ENCODE results near the gene HBA2. TPM values are rescaled to one million over a fixed set of nuclear protein-coding genes. Genes with fewer than 3 reads are reported as not detected.

The HBA2 gene
- total and polyA plus RNA-seq, 9 of the 15 experiments (the other 6 are each of a cell fraction or from before 2014, with no cell fraction given), result 40.4 to 853 (median 286) TPM

DNA sequence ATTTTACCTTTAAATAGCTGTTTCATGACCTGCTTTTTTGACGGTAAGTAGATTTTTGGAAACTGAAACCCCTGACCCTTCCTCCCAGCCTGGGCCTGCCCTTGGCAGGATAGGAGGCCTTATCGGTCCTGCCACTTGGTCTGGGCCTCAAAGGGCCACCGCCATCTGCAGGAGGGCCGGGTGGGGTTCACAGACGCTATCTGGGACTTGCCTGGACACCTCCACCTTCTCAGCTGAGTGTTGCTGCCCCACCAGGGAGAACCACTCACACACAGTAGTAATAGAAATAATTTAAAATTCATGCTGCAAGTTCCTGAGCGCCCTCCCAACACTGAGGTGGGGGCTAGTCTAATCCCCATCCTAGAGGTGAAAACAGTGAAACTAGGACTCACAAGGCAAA lies 29.6 kb upstream of the HBA2 start (continued):
- TF ChIP-seq EWSR1 (IDR thresholded peaks at IDR 0.05; ENCODE audit: borderline replicate concordance, low read depth, partially characterized antibody), result no peak
- no peak for TF ChIP-seq ZFP30 (CRISPR knock-in tag; IDR thresholded peaks at IDR 0.05; ENCODE audit: borderline replicate concordance)
- TF ChIP-seq SP2 (IDR thresholded peaks at IDR 0.05; ENCODE audit: extremely low read depth, low read depth, low read length, poor library complexity, severe bottlenecking), result no peak
- no peak for TF ChIP-seq CHD4 (IDR thresholded peaks at IDR 0.05; ENCODE audit: insufficient read depth, insufficient replicate concordance, low read depth, low read length, poor library complexity, severe bottlenecking)
- TF ChIP-seq RAD21 (CRISPR knock-in tag; conservative IDR thresholded peaks at IDR 0.05 in 1 of 2, IDR thresholded peaks at IDR 0.05 in 1 of 2), result peak; percentile 16 to 47; a peak in 2 of 4 replicates
- TF ChIP-seq, protein P1, sequence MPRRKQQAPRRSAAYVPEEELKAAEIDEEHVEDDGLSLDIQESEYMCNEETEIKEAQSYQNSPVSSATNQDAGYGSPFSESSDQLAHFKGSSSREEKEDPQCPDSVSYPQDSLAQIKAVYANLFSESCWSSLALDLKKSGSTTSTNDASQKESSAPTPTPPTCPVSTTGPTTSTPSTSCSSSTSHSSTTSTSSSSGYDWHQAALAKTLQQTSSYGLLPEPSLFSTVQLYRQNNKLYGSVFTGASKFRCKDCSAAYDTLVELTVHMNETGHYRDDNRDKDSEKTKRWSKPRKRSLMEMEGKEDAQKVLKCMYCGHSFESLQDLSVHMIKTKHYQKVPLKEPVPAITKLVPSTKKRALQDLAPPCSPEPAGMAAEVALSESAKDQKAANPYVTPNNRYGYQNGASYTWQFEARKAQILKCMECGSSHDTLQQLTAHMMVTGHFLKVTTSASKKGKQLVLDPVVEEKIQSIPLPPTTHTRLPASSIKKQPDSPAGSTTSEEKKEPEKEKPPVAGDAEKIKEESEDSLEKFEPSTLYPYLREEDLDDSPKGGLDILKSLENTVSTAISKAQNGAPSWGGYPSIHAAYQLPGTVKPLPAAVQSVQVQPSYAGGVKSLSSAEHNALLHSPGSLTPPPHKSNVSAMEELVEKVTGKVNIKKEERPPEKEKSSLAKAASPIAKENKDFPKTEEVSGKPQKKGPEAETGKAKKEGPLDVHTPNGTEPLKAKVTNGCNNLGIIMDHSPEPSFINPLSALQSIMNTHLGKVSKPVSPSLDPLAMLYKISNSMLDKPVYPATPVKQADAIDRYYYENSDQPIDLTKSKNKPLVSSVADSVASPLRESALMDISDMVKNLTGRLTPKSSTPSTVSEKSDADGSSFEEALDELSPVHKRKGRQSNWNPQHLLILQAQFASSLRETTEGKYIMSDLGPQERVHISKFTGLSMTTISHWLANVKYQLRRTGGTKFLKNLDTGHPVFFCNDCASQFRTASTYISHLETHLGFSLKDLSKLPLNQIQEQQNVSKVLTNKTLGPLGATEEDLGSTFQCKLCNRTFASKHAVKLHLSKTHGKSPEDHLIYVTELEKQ (CRISPR knock-in tag; IDR thresholded peaks at IDR 0.05), result no peak
- 0 out of 2 replicates have a peak, but pooled peaks have one; percentile 43 for TF ChIP-seq ZNF644 (tag; IDR thresholded peaks at IDR 0.05; ENCODE audit: low read depth)
- TF ChIP-seq, protein P2, sequence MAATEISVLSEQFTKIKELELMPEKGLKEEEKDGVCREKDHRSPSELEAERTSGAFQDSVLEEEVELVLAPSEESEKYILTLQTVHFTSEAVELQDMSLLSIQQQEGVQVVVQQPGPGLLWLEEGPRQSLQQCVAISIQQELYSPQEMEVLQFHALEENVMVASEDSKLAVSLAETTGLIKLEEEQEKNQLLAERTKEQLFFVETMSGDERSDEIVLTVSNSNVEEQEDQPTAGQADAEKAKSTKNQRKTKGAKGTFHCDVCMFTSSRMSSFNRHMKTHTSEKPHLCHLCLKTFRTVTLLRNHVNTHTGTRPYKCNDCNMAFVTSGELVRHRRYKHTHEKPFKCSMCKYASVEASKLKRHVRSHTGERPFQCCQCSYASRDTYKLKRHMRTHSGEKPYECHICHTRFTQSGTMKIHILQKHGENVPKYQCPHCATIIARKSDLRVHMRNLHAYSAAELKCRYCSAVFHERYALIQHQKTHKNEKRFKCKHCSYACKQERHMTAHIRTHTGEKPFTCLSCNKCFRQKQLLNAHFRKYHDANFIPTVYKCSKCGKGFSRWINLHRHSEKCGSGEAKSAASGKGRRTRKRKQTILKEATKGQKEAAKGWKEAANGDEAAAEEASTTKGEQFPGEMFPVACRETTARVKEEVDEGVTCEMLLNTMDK (IDR thresholded peaks at IDR 0.05; ENCODE audit: borderline replicate concordance, insufficient read depth, low read depth, low read length, poor library complexity, severe bottlenecking), result no peak
- peak; percentile 41; the same call in 1 of the 2 replicates for TF ChIP-seq NCOA1 (IDR thresholded peaks at IDR 0.05; ENCODE audit: low read depth)
- TF ChIP-seq, protein P3, sequence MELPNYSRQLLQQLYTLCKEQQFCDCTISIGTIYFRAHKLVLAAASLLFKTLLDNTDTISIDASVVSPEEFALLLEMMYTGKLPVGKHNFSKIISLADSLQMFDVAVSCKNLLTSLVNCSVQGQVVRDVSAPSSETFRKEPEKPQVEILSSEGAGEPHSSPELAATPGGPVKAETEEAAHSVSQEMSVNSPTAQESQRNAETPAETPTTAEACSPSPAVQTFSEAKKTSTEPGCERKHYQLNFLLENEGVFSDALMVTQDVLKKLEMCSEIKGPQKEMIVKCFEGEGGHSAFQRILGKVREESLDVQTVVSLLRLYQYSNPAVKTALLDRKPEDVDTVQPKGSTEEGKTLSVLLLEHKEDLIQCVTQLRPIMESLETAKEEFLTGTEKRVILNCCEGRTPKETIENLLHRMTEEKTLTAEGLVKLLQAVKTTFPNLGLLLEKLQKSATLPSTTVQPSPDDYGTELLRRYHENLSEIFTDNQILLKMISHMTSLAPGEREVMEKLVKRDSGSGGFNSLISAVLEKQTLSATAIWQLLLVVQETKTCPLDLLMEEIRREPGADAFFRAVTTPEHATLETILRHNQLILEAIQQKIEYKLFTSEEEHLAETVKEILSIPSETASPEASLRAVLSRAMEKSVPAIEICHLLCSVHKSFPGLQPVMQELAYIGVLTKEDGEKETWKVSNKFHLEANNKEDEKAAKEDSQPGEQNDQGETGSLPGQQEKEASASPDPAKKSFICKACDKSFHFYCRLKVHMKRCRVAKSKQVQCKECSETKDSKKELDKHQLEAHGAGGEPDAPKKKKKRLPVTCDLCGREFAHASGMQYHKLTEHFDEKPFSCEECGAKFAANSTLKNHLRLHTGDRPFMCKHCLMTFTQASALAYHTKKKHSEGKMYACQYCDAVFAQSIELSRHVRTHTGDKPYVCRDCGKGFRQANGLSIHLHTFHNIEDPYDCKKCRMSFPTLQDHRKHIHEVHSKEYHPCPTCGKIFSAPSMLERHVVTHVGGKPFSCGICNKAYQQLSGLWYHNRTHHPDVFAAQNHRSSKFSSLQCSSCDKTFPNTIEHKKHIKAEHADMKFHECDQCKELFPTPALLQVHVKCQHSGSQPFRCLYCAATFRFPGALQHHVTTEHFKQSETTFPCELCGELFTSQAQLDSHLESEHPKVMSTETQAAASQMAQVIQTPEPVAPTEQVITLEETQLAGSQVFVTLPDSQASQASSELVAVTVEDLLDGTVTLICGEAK (IDR thresholded peaks at IDR 0.05), result no peak
- TF ChIP-seq, protein P3 (CRISPR knock-in tag; IDR thresholded peaks at IDR 0.05), result no peak
